Activated naive CD4-positive, alpha-beta T cell treated with anti-CD3 and anti-CD28 coated beads, Interleukin-2, amount 50 U/mL, for 24 hours (primary cell): ENCODE measurements around the gene ZNF57.
"Not testable (repeated sequence)": the region's sequence is repeated elsewhere in the genome, so short reads cannot be mapped to it uniquely, and the experiment has no call there.

ENCODE experiments used
- H3K27ac Mint-ChIP-seq: one replicate; pipeline ENCODE4 v1.8.0; 2021; ENCODE audit warnings: mild to moderate bottlenecking, mixed read lengths
- H3K27me3 Mint-ChIP-seq: one replicate; pipeline ENCODE4 v1.8.0; 2021; ENCODE audit warnings: mixed read lengths
- H3K36me3 Mint-ChIP-seq: one replicate; pipeline ENCODE4 v1.8.0; 2021; ENCODE audit warnings: mixed read lengths
- H3K4me1 Mint-ChIP-seq: one replicate; pipeline ENCODE4 v1.8.0; 2021; ENCODE audit warnings: mixed read lengths
- H3K4me3 Mint-ChIP-seq: one replicate; pipeline ENCODE4 v1.8.0; 2021; ENCODE audit warnings: mild to moderate bottlenecking, mixed read lengths
- H3K9me3 Mint-ChIP-seq: one replicate; pipeline ENCODE4 v1.8.0; 2021; ENCODE audit warnings: mixed read lengths

ZNF57 gene

DNA sequence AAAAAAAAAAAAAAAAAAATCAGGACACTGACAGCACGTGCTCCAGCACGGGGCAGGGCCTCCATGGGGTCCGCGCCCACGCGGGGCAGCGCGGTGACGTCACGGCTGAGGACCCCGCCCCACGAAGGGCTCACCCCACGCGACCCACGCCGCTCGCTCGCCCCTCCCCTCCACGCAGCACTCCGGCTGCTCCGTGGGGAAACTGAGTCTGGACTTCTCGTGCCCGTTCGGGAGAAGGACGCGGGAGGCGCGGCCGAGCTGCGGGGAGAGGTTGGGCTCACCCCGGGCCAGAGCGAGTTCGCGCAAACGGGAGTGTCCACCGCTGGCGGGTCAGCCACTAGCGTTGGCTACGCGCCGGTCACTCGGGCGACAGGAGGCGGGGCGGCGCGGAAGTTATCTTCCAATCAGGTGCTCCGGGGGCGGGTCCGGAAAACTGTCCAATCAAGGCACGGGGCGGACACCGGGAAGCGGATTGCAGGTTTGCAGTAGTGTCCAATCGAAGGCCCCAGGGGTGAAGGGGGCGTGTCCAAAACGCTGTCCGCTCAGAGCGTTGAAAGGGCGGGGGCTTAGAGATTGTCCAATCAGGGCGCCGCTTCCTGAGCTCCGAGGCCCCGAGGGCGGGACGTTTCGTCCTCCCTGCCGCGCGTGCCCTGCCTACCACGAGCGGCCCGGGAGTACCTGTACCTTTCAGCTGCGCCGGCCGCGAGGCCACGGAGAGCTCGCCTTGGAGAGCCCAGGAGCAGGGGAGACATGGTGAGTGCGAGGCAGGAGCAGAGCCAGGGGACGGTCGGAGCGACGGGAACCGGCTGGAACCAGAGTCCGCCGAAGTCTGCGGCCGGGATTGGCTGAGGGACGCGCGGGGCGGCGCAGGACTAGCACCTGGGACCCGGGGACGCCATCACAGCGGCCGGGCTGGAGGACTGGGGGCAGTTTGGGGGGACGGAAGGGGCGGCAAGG is at the start of gene ZNF57:
ZNF57 (plus strand) TSS at position 633 of the 957 bp plus-strand sequence; CDS start at position 751, 118 bp downstream.
- Mint-ChIP-seq H3K4me1 (peaks cover 22% of the 10 kb centered on the region), H3K27me3 (no peaks in the 10 kb centered on the region)

DNA sequence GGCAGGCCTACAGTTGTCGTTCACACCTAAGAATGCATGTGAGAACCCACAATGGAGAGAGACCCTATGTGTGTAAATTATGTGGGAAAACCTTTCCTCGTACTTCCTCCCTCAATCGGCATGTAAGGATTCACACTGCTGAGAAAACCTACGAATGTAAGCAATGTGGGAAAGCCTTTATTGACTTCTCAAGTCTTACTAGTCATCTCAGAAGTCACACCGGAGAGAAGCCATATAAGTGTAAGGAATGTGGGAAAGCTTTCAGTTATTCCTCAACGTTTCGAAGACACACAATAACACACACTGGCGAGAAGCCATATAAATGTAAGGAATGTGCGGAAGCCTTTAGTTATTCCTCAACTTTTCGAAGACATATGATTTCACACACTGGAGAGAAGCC is 48.1 kb upstream of the ZNF57 start:
- Mint-ChIP-seq H3K27ac (no peak overlapping the region), H3K9me3 (peaks cover 17% of the 10 kb centered on the region), H3K4me3 (no peak overlapping the region), H3K27me3 (no peaks in the 10 kb centered on the region), H3K4me1 (peaks cover 35% of the 10 kb centered on the region), H3K36me3 (peaks cover 45% of the 10 kb centered on the region)

More for the DNA sequence above, at the start of gene ZNF57:
- H3K27ac Mint-ChIP-seq = peak within 1 kb of the TSS; percentile 95
- no peaks in the 10 kb centered on the region for H3K36me3 Mint-ChIP-seq
- H3K9me3 Mint-ChIP-seq = no peaks in the 10 kb centered on the region
- peak within 1 kb of the TSS; percentile 99 for H3K4me3 Mint-ChIP-seq

DNA sequence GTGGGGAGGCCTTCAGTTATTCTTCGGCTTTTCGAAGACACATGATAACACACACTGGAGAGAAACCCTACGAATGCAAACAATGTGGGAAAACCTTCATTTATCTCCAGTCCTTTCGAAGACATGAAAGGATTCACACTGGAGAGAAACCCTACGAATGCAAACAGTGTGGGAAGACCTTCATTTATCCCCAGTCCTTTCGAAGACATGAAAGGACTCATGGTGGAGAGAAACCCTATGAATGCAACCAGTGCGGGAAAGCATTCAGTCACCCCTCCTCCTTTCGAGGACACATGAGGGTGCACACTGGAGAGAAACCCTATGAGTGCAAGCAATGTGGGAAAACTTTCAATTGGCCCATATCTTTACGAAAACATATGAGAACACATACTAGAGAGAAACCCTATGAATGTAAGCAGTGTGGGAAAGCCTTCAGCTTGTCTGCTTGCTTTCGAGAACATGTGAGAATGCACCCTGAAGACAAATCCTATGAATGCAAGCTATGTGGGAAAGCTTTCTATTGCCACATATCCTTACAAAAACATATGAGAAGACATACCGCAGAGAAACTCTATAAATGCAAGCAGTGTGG is 47.6 kb upstream of the ZNF57 start:
- Mint-ChIP-seq H3K27me3 (no peaks in the 10 kb centered on the region), H3K4me1 (peaks cover 40% of the 10 kb centered on the region), H3K4me3 (no peak overlapping the region), H3K9me3 (peaks cover 17% of the 10 kb centered on the region), H3K27ac (no peak overlapping the region), H3K36me3 (peaks cover 44% of the 10 kb centered on the region)

DNA sequence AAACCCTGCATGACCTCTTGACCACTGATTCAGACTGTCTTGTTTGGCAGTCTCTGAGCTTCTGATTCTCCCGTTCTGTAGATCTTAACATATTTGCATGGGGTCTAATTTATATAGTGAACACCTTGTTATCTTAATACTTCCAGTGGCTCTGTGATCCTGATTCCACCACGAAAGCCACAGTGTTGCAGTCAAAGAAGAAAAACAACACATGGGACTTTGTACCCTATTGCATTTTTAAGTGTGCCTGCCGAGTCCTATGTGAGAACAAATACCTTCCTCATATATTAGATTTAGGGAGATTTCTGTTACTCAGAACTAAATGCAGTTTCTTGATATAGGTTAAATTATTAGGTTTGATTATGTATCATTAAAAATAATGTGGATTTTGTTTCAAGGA is 45.9 kb upstream of the ZNF57 start:
- Mint-ChIP-seq H3K4me3 (no peak overlapping the region), H3K4me1 (peaks cover 42% of the 10 kb centered on the region), H3K36me3 (peaks cover 44% of the 10 kb centered on the region), H3K27me3 (no peaks in the 10 kb centered on the region), H3K9me3 (peaks cover 17% of the 10 kb centered on the region), H3K27ac (no peak overlapping the region)

DNA sequence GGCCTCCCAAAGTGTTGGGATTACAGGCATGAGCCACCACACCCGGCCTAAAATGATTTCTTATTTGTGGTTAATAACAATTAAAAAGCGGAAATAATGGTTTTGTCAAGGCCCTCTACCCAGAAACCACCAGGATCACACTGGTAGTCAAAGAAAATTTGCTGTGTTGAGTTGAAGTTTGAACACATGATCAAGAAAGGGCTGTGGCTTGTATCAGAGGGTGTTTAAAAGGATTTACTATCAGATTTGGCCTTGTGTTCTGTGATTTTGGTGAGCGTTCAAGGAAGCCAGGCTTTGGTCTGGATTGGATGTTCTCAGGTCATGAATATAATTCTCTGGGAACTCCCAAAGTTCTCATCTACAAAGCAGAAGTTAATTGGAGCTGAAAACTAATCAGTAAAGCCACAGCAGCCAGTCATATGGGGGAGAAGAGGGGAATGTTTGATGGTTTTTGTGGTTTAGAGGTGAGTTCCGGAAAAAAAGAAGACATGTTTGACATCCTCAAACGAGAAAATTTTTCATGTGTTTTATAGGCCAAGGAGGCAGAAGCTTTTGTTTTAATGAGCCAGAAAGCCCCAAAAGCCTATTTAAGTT is 44.2 kb upstream of the ZNF57 start:
- Mint-ChIP-seq H3K27ac (peak overlapping the region; percentile 87), H3K27me3 (no peaks in the 10 kb centered on the region)

DNA sequence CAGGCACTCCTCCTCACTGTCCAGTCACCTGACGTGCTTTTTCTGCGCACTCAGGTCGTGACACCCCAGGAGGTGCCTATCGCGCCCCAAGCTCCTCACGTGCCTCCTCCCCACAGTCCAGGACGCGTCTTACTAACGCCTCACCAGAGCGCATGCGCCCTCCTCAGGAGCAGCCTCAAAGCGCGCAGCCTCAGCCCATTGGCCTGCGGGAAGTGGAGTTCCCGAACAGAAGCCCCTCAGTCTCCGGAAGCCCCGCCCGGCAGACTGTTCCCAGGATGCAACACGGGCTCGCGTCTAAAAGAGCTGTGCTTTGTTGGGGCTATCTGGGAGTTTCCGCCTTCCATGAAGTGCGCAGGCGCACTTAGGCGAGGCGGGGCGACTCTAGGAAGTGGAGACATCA is 41.9 kb upstream of the ZNF57 start:
- Mint-ChIP-seq H3K27me3 (no peaks in the 10 kb centered on the region), H3K9me3 (peaks cover 10% of the 10 kb centered on the region), H3K27ac (no peak overlapping the region), H3K4me3 (no peak overlapping the region), H3K36me3 (peaks cover 13% of the 10 kb centered on the region), H3K4me1 (peaks cover 32% of the 10 kb centered on the region)

More for the DNA sequence above, 44.2 kb upstream of the ZNF57 start:
- H3K9me3 Mint-ChIP-seq = peaks cover 17% of the 10 kb centered on the region
- peaks cover 32% of the 10 kb centered on the region for H3K4me1 Mint-ChIP-seq
- H3K36me3 Mint-ChIP-seq = peaks cover 34% of the 10 kb centered on the region
- H3K4me3 Mint-ChIP-seq = peak overlapping the region; percentile 65

DNA sequence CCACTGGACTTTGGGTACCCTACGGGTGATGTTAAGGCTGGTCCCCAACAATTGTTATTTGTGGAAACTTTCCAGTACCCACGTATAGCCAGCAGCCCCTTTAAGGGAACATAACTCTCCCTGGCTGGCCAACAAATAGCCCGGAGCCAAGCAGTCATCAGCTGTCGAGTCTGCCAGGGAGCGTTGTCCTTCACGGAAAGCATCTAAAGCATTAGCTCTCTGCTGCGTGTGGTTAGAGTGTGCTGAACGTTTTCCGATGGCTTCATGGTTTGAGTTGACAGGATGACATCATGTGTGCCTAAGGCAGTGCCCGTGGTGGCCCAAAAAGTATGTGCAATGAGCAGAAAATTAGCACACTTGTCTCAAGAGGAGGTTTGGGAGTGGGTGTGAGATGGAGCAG is 36.9 kb upstream of the ZNF57 start:
- Mint-ChIP-seq H3K27ac (no peak overlapping the region), H3K36me3 (peaks cover 1% of the 10 kb centered on the region), H3K27me3 (no peaks in the 10 kb centered on the region), H3K4me1 (no peaks in the 10 kb centered on the region), H3K4me3 (no peak overlapping the region), H3K9me3 (no peaks in the 10 kb centered on the region)

DNA sequence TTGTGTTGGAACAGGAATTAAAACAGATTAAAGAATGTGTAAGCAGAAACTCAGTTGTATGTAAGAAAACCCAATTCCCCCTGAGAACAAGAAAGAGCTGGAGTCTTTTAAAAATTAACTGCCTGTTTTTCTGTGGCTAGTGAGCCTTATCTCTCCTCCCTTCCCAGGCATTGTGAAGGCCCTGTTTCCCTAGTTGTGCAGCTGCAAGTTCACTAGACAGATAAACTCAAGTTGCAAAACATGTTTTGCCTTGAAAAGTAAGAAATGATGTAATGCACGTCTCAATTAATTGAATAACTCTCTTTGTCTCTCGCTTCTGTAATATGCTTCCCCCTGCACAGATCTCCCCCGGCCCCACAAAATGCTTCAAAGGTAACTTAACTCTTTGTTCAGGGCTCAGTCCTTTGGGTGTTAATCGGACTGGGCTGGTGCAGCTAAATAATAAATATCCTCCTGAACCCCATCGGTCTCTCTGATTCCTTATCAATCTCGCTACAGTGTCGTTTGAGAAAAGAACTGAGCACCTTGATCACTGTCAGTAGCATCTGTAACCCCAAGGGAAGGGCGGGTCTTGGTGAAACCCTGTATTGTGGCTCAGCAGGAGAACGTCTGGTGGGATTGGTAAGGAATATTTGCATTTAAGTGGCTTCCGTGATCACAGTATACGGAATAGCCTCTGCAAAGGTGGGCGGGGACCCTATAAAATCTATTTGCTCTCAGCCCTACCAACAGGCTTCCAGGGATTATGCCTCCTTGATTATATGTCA is 35.2 kb upstream of the ZNF57 start:
- H3K9me3 Mint-ChIP-seq = no peaks in the 10 kb centered on the region
- no peak overlapping the region for H3K27ac Mint-ChIP-seq
- H3K27me3 Mint-ChIP-seq = no peaks in the 10 kb centered on the region
- H3K36me3 Mint-ChIP-seq = peaks cover 1% of the 10 kb centered on the region
- no peak overlapping the region for H3K4me3 Mint-ChIP-seq
- no peaks in the 10 kb centered on the region for H3K4me1 Mint-ChIP-seq

DNA sequence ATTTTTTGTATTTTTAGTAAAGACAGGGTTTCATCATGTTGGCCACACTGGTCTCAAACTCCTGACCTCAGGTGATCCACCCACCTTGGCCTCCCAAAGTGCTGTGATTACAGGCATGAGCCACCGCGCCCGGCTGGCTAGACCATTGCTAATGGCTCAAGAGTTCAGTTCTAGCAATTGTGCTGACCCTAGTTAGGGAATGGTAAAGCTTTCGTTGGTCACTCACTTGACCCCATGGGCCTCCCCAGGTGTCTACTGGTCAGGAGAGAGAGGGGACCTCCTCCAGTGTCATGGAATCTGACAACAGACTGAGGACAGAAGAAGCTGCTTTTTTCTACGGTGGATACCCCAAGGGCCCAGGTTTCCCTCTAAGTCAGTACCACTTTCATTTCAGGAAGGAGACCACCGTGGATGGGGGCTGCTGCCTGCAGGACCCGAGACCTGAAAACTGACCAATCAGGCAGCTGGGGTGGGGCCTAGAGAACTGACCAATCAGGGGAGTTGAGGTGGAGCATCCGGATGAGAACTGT is 34.2 kb upstream of the ZNF57 start:
- Mint-ChIP-seq H3K4me1 (peaks cover 3% of the 10 kb centered on the region), H3K9me3 (no peaks in the 10 kb centered on the region), H3K4me3 (no peak overlapping the region), H3K27me3 (no peaks in the 10 kb centered on the region), H3K36me3 (peaks cover 1% of the 10 kb centered on the region), H3K27ac (no peak overlapping the region)

DNA sequence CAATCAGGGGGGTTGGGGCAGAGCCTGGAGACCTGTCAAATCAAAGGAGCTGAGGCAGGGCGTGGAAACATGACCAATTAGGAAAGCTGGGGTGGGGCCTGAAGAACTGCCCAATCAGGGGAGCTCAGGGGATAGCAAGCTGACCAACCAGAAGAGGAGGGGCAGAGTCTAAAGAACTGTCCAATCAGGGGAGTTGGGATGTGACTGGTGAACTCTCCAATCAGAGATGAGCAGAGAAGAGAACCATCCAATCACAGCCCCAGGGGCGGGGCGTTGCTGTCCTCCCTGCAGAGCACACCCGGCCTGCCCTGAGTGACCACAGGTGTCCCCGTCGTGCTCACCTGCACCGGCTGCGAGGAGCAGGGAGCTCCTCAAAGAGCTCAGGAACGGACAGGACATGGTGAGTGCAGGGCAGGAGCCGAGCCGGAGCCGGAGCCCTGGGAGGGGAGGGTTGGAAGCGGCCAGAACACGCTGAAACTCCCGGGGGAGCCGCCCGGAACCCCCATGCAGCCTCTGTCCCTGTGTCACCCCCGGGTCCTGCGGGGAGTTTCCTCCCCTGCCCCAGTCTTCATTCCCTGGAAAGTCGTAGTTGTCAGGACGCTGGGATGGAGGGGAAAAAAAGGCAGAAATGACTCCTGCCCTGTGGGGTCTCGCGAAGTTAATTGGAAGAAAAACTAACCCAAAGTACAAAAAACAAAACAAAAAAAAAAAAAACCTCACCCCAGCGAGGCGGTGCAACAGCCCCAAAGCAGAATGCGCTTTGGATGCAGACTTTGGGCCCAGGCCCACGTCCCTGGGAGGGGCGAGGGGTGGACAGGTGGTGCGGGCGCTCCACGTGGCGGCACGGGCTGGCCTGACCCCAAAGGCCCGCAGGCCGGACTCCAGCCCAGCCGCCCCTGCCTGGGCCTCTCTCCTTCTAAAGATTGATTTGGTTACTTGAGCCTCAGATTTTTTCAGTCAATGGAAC is 33.4 kb upstream of the ZNF57 start, which contains the start of gene ZNF556:
ZNF556 (plus strand) TSS at position 311 of the 967 bp plus-strand sequence; CDS start at position 398, 87 bp downstream.
- peaks cover under 1% of the 10 kb centered on the region for H3K36me3 Mint-ChIP-seq
- H3K4me1 Mint-ChIP-seq = peaks cover 6% of the 10 kb centered on the region
- H3K4me3 Mint-ChIP-seq = no peak within 1 kb of the TSS
- no peaks in the 10 kb centered on the region for H3K27me3 Mint-ChIP-seq
- H3K27ac Mint-ChIP-seq = no peak within 1 kb of the TSS
- no peaks in the 10 kb centered on the region for H3K9me3 Mint-ChIP-seq

DNA sequence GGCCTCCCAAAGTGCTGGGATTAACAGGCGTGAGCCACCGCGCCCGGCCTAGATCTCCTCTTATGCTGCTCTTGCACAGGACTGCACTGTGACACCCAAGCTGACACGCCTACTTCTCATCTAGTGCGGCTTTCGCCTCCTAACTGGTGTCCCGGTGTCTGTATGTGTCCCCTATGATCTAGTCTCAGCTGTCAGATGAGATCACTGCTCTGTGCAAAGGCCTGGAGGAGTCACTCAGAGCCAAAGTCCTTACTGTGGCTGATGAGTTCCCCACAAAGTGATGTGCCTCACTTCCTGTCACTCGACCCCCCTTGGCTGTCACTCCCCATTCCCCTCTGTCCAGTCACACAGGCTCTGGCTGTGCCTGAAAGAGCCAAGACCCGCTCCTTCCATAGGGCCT is 31.1 kb upstream of the ZNF57 start:
- Mint-ChIP-seq H3K27me3 (no peaks in the 10 kb centered on the region), H3K36me3 (no peaks in the 10 kb centered on the region), H3K9me3 (no peaks in the 10 kb centered on the region), H3K4me3 (no peak overlapping the region), H3K4me1 (peaks cover 6% of the 10 kb centered on the region), H3K27ac (no peak overlapping the region)

DNA sequence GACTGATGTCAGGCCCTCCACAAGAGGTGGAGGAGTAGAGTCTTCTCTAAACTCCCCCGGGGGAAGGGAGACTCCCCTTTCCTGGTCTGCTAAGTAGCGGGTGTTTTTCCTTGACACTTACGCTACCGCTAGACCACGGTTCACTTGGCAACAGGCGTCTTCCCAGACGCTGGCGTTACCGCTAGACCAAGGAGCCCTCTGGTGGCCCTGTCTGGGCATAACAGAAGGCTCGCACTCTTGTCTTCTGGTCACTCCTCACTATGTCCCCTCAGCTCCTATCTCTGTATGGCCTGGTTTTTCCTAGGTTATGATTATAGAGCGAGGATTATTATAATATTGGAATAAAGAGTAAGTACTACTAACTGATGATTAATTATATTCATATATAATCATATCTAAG is 28.6 kb upstream of the ZNF57 start:
- not testable (repeated sequence) for H3K4me3 Mint-ChIP-seq, H3K36me3 Mint-ChIP-seq, H3K27me3 Mint-ChIP-seq, H3K4me1 Mint-ChIP-seq, H3K27ac Mint-ChIP-seq, H3K9me3 Mint-ChIP-seq

DNA sequence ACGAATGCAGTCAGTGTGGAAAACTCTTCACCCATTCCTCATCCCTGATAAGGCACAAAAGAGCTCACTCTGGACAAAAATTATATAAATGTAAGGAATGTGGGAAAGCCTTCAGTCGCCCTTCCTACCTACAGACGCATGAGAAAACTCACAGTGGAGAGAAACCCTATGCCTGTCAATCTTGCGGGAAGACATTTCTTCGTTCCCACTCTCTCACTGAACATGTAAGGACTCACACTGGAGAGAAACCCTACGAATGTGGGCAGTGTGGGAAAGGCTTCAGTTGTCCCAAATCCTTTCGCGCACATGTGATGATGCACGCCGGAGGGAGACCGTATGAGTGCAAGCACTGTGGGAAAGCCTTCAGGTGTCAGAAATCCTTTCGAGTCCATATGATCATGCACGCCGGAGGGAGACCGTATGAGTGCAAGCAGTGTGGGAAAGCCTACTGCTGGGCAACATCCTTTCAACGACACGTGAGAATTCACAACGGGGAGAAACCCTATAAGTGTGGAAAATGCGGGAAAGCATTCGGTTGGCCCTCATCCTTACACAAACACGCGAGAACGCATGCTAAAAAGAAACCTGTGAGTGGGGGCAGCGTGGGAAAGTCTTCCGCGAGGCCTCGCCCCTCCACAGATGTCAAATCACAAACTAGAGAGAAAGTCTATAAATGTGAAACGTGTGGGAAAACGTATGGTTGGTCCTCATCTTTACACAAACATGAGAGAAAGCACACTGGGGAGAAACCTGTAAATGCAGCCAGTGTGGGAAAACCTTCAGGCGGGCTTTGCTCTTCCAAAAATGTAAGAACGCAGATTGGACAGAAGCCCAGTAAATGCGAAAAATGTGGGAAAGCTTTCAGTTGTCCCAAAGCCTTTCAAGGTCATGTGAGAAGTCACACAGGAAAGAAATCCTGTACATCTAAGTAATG is 23.1 kb upstream of the ZNF57 start:
- peaks cover 2% of the 10 kb centered on the region for H3K36me3 Mint-ChIP-seq
- H3K4me1 Mint-ChIP-seq = no peaks in the 10 kb centered on the region
- no peak overlapping the region for H3K4me3 Mint-ChIP-seq
- no peaks in the 10 kb centered on the region for H3K27me3 Mint-ChIP-seq
- no peak overlapping the region for H3K27ac Mint-ChIP-seq
- no peaks in the 10 kb centered on the region for H3K9me3 Mint-ChIP-seq
